Pancreas (tissue), 10 donors: ENCODE data around the gene NKX6-1. TPM values are rescaled to one million over a fixed set of nuclear protein-coding genes. Genes with fewer than 3 reads are reported as not detected.
A peak's percentile ranks its signal among the peaks of the same experiment; 100 is the strongest.

Experiments used
- ATAC-seq, 4 donors: fragments of 200-7000 bp; cut with Tn5 transposase; one replicate each; pipeline versions ENCODE4 v1.8.0 to v1.9.1; 2020; ENCODE audit warnings: mild to moderate bottlenecking in 4 of 4, moderate library complexity in 4 of 4
- DNase-seq, 6 donors: peaks; one replicate each; pipeline ENCODE4 v3.0.0-alpha.2; 2020
- FAIRE-seq: peaks from 2 replicates; lab custom pipeline; 2012; peaks lifted over from hg19 to GRCh38; lab: Jason Lieb, UNC
- H3K27ac ChIP-seq, 4 donors: fragments of 200-600 bp; sonication (generic); 1 replicate in 3 of 4; 2 replicates in 1 of 4; pipeline versions ENCODE4 v1.5.0 to v1.8.0; 2020
- H3K27me3 ChIP-seq, 4 donors: fragments of 200-600 bp; one replicate each; pipeline ENCODE4 v1.8.0; 2021
- H3K36me3 ChIP-seq, 3 donors: fragments of 200-600 bp; sonication (generic) in 1 of 3; one replicate each; pipeline versions ENCODE4 v1.5.0 to v1.8.0; 2020 to 2021
- H3K4me1 ChIP-seq, 3 donors: fragments of 200-600 bp; one replicate each; pipeline ENCODE4 v1.8.0; 2021
- H3K4me3 ChIP-seq, 4 donors: fragments of 200-600 bp; sonication (generic) in 2 of 4; one replicate each; pipeline versions ENCODE4 v1.5.0 to v1.8.0; 2020 to 2021
- H3K9me3 ChIP-seq, 4 donors: fragments of 200-600 bp; one replicate each; pipeline ENCODE4 v1.8.0; 2021
- CTCF ChIP-seq, 4 donors: fragments of 200-600 bp; sonication (generic) in 3 of 4; IDR thresholded peaks; one replicate each; pipeline versions ENCODE4 v1.5.0 to v1.8.0; 2021; ENCODE audit warnings: antibody characterized with exemption in 4 of 4
- WGBS, 2 donors: extraction: QIAGEN DNeasy Blood & Tissue Kit; methylation state at CpG; one replicate each; pipeline ENCODE4 v1.1.7; 2013; 5-methylcytosine and 5-hydroxymethylcytosine counted together
- intact Hi-C, 3 donors: fragments of 100-400 bp; cut with DNase I; formaldehyde crosslinking; loops; one replicate each; pipeline versions ENCODE4 v1.11.1 to v1.14.2; 2022
- polyA plus RNA-seq, 2 donors: library from polyadenylated mRNA; stranded (reverse); fragments of 200-250 nt; gene quantifications; one replicate each; pipeline ENCODE4 v1.2.3, GENCODE V29; 2013
- total RNA-seq, 6 donors: library from RNA; stranded (reverse); fragmentation: NEBNext Ultra II Directional in 4 of 6; extraction: Animal tissue kit (Norgen Biotek cat#: 25700) in 4 of 6; gene quantifications; one replicate each; pipeline versions ENCODE4 v1.2.1 to v1.2.4, GENCODE V29; 2021 to 2023
- donor health status: healthy with polysubstance abuse.
- donor health status: DM: no; HTN: no; CAD: no; lungs with moderate emphysema.
- donor health status: DM: no; HTN: no; CAD: no.
- donor health status: control.
- donor health status: control.
- donor health status: Bipolar disorder and iron deficiency.
- donor health status: DM: yes; HTN: yes; CAD: no.
- donor health status: DM: no; HTN: no; CAD: no.
- donor health status: DM: no; HTN: no; CAD: no.
- donor health status: DM: yes; HTN: yes; CAD: no.

NKX6-1 gene
- total and polyA plus RNA-seq, 8 donors = 3.1 to 19.2 (median 7.4) TPM

GRCh38 chr4:84497504-84498202 is 1.4 kb downstream of the NKX6-1 start:
- FAIRE-seq (no peak), ATAC-seq (no peak), DNase-seq (peak in 4 of 6 donors; percentile 33 to 83 (median 56))
- H3K4me3 ChIP-seq = peak overlapping the region; percentile 44 to 65 (median 50)
- H3K4me1 ChIP-seq = peaks cover 0 to 3% (median 0%) of the 10 kb centered on the region in 3 donors
- no peak for TF ChIP-seq CTCF (IDR thresholded peaks at IDR 0.05)
- intact Hi-C loops = no loop called here
- H3K27me3 ChIP-seq = peaks cover 0 to 10% (median 3%) of the 10 kb centered on the region in 4 donors
- H3K9me3 ChIP-seq = no peaks in the 10 kb centered on the region
- H3K27ac ChIP-seq = peak overlapping the region; percentile 64 to 80 (median 74)
- no peaks in the 10 kb centered on the region for H3K36me3 ChIP-seq
- WGBS, 2 donors = 2 to 5% methylated on average over 53 to 73 of the region's 73 CpGs

- 33 to 38% methylated on average over 53 of the region's 53 CpGs for WGBS, 2 donors
- peaks cover 0 to 12% (median 3%) of the 10 kb centered on the region in 4 donors for H3K27me3 ChIP-seq
- peak in 3 of 6 donors; percentile 21 to 84 (median 58) for DNase-seq
- no peak for FAIRE-seq
- intact Hi-C loops = no loop called here
- peak overlapping the region; percentile 44 to 65 (median 50) for H3K4me3 ChIP-seq
- no peaks in the 10 kb centered on the region for H3K36me3 ChIP-seq
- ATAC-seq = peak in 2 of 4 donors; percentile 0 to 1
- no peak for TF ChIP-seq CTCF (IDR thresholded peaks at IDR 0.05)
- H3K9me3 ChIP-seq = no peaks in the 10 kb centered on the region
- peaks cover 0 to 6% (median 0%) of the 10 kb centered on the region in 3 donors for H3K4me1 ChIP-seq
- H3K27ac ChIP-seq = peak overlapping the region; percentile 64 to 80 (median 74)
Observed at GRCh38 chr4:84496706-84497503, 2.2 kb downstream of the NKX6-1 start.

GRCh38 chr4:84496331-84496705 is 2.8 kb downstream of the NKX6-1 start:
- Histone ChIP-seq H3K4me1 (peaks cover 0 to 6% (median 0%) of the 10 kb centered on the region in 3 donors), H3K4me3 (peak overlapping the region; percentile 44 to 65 (median 50)), H3K9me3 (no peaks in the 10 kb centered on the region), H3K27ac (peak overlapping the region; percentile 64 to 80 (median 74)), H3K27me3 (peaks cover 0 to 11% (median 5%) of the 10 kb centered on the region in 4 donors), H3K36me3 (no peaks in the 10 kb centered on the region)
- FAIRE-seq (no peak), DNase-seq (peak in 2 of 6 donors; percentile 52 to 59), ATAC-seq (no peak)
- no peak for TF ChIP-seq CTCF (IDR thresholded peaks at IDR 0.05)
- 40 to 48% methylated on average over 24 of the region's 24 CpGs for WGBS, 2 donors
- intact Hi-C loops = no loop called here

- peaks cover 0 to 6% (median 0%) of the 10 kb centered on the region in 3 donors for H3K4me1 ChIP-seq
- DNase-seq (no peak), FAIRE-seq (no peak), ATAC-seq (no peak)
- 47% methylated on average over 23 of the region's 23 CpGs for WGBS, 2 donors
- TF ChIP-seq CTCF (IDR thresholded peaks at IDR 0.05) = no peak
- intact Hi-C loops = no loop called here
- peaks cover 0 to 14% (median 2%) of the 10 kb centered on the region in 4 donors for H3K27me3 ChIP-seq
- peak overlapping the region; percentile 64 to 80 (median 74) for H3K27ac ChIP-seq
- no peaks in the 10 kb centered on the region for H3K9me3 ChIP-seq
- H3K4me3 ChIP-seq = peak overlapping the region in 3 of 4 donors; percentile 44 to 65 (median 47)
- H3K36me3 ChIP-seq = no peaks in the 10 kb centered on the region
Observed at GRCh38 chr4:84495794-84496261, 3.3 kb downstream of the NKX6-1 start.
